Activated CD4-positive, alpha-beta T cell treated with anti-CD3 and anti-CD28 coated beads, Interleukin-2, Interleukin-6, amounts not matched to agents 100 ng/mL and 50 ng/mL, durations not matched to agents 16 hours and 8 hours (primary cell): Measurements from ENCODE around the gene SERPINB8.
A peak's percentile ranks its signal among the peaks of the same experiment; 100 is the strongest.
"Not testable (repeated sequence)": the region's sequence is repeated elsewhere in the genome, so short reads cannot be mapped to it uniquely, and the experiment has no call there.

Source experiments
- DNase-seq: peaks from one replicate; pipeline ENCODE4 v3.0.0-alpha.2; 2020

The SERPINB8 gene

DNA sequence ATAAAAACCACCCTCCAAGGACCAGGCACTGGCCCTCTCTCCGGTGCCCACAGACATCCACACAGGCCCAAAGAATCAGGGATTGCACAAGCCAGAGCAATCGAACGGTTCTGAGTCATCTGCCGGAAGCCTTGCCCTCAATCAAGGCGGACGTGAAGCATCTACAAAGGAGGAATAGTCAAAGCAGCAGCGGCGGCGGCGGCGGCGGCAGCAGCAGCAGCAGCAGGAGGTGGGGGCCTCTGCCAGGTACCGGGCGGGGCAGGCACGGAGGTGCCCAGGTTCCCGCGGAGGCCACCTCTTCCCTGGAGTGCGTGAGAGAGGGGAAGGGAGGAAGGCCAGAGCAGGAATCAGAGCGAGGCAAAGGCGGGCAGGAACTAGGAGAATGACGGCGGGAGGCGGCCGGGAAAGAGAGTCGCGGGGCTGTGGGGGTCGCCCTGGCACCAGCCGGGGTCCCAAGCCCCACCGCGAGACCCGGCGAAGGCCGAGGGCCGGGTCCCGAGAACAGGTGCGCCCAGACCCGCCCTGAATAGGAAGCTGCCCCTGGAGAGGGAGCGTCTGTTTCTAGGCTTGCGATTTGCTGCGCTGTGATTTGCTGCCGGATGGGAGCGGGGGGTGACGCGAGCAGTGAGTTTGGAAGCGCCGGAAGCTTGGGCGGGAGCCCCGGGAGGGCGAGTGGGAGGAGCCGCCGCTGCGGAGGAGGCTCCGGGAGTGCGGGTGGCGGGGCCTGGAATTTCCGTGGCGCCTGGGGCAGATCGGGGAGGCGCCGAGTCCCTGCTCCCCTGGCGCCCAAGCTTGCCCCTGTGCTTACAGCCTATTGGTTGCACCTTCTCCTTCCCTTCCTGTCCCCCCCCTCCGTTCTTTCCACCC, at the start of gene SERPINB8:
Gene SERPINB8, plus strand, starts transcription at position 140 of the 867 bp plus-strand sequence. CDS start 8,228 bp downstream, outside the sequence.
- DNase-seq: peak; percentile 90

DNA sequence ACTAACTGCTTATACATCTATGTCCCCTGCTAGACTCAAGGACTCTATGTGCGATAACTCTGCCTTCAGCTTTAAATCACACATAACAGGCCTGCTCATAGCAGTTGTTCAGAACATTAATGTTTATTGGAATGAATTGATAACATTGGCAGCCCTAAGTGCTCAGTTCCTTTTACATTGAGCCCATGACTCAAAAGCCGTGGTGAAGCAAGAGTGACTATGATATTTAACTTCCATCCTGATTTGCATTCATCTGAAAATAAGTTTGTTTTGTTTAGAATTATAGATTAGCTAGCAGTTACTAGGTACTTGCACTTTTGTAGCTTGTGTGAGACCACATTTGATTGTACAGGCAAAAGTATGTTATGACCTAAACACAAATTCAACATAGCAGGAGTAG, 47.8 kb upstream of the SERPINB8 start:
- DNase-seq: no peak

GRCh38 chr18:63924551-63924950, 45.3 kb upstream of the SERPINB8 start:
- DNase-seq: no peak

DNA sequence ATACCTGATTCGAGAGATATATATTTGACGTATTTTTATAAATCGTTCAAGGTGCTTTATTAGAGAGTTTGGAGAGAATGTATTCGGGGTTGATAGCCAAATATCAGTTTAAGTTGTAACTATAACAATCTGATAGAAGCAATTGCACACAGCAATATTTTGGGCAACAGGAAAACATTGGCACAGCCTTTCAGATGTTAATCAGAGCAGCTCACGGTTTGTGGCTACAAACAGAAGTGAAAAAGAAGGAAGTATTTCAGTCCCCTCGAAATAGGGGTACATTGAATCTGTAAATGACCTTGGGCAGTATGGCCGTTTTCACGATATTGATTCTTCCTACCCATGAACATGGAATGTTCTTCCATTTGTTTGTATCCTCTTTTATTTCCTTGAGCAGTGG, 41.5 kb upstream of the SERPINB8 start:
- no peak for DNase-seq

GRCh38 chr18:63929369-63929768, 40.5 kb upstream of the SERPINB8 start:
- not testable (repeated sequence) for DNase-seq

DNA sequence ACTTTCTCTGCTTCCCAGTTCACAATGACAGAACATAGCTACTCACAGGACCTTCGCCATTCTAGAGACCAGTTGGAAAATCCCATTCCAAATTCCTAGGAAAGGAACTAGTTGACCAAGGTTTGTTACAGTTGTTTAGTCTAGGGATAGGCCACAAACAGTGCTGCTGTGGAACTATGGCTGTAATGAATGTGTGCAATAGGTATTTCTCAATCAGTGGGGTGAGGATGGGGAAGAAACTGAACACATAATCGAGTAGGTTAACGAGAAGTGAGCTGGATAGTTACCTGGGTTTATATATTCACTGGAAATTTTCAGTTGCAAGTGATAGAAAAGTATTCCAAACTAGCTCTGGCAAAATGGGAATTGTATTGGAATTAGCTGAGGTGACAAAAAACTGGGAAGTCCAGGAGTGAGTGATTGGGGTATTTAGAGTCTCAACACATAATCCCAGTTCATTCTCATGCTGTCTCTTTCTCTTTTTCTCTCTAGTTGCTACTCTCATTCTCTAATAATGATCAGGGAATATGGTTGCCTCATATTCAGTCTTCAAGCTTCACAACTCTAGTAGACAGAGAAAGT, 39.0 kb upstream of the SERPINB8 start:
- DNase-seq: no peak

DNA sequence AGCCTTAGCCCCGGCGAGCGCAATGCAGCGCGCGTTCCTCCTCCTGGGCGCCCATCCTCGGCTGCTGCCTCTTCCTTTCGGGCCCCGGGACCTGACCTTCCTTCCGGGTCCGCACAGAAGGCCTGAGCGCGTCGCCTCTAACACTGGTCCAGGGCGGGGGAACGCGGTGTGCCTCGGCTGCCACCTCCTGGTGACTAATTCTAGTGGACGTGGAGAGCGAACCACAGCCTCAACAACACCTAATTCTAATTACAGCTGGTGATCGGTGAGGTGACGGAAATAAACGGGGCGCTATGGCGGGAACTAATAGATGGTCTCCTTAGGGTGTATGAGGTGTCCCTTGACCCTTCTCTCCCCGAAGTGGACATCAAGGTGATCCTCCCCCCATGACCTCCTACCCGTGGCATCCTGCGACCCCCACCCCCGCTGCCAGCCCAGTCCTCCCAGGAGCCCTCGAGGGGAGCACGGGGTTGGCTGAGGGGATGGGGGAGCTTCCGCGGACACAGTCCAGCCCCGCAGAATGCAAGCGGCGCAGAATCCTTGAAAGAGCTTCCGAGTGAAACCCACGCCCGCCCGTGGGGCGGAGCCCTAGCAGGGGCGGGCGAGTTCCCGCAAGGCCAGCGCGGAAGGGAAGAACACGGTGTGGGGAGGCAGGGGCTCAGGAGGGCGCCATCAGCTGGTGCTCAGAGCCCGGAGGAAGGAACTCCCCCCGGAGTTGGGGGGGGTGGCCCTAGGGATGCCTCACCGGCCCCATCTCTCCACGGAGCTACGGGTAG, 33.5 kb upstream of the SERPINB8 start:
- peak; percentile 80 for DNase-seq

GRCh38 chr18:63936932-63937393, 32.9 kb upstream of the SERPINB8 start:
- DNase-seq: no peak

DNA sequence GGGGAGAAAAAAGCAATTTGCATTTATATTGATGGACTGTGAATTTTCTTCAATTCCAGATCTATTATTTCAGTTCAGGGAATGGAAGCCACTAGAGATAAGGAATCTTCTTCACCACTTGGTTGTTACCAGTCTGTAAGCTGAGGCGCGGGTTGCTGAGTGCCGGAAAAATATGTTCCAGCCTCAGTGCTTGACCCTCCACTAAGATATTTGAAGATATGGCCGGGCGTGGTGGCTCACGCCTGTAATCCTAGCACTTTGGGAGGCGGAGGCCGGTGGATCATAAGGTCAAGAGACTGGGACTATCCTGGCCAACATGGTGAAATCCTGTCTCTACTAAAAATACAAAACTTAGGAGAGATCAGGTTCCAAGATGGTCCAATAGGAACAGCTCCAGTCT, 29.9 kb upstream of the SERPINB8 start:
- no peak for DNase-seq

DNA sequence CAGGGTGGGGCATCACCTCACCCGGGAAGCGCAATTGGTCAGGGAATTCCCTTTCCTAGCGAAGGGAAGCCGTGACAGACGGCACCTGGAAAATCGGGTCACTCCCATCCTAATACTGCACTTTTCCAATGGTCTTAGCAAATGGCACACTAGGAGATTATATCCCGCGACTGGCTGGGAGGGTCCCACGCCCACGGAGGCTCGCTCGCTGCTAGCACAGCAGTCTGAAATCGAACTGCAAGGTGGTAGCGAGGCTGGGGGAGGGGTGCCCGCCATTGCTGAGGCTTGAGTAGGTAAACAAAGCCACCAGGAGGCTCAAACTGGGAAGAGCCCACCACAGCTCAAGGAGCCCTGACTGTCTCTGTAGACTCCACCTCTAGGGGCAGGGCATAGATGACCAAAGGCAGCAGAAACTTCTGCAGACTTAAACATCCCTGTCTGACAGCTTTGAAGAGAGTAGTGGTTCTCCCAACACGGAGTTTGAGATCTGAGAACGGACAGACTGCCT, 29.3 kb upstream of the SERPINB8 start:
- DNase-seq: not testable (repeated sequence)

- no peak for DNase-seq
Measured at GRCh38 chr18:63947051-63947790, 22.7 kb upstream of the SERPINB8 start.

DNA sequence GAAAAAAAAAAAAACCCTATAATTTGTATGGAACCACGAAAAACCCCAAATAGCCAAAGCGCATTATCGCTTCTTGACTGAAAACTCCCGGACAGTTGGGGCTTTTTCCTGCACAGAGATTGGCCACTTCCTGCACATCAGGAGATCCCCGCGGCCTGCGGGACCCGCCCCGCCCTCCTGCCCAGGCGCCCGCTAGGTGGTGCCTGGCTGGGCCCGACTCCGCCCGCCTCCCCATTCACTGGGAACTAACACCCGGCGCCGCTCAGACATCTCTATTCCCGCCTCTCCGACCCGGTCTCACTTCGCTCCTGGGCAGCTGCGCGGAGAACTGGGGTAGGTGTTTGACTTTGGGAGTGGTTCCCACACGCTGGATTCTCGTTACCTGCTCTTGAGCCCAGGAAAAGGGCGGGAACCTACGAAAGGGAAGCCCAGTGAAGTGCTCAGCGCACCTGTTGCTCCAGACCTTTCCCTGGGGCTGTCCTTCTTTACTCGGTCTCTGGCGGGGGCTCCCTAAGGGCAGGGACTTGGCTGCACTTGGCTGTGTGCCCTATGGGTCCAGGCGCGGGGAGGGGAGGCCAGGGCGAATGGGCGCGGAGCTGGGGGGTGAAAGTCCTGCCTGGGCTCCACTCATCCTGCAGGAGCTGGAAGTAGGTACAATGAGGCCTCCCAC, 20.7 kb upstream of the SERPINB8 start, which contains the start of gene HMSD:
Gene HMSD, plus strand, starts transcription at position 234 of the 670 bp plus-strand sequence. CDS start 4,155 bp downstream, outside the sequence.
- DNase-seq: peak; percentile 85

DNA sequence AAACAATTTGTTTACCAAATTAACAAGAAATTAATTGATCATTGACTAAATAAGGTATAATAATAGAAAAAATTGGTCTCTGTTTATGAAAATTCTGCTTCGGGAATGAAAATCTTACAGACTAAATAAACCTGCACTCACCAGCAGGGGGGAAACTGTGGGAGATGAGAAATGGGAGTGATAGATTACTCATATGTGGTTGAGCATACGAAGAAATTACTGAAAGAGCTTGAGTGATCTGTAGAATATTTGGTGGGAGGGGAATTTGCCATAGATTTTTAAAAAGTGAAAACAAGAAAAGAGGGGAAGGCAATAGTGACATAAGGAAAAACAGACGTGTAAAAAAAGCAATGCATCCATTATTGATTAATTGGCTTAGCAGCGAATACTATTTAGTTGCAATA, 18.6 kb upstream of the SERPINB8 start:
- DNase-seq: peak; percentile 80

- no peak for DNase-seq
Measured at GRCh38 chr18:63953811-63954210, 16.1 kb upstream of the SERPINB8 start.

DNA sequence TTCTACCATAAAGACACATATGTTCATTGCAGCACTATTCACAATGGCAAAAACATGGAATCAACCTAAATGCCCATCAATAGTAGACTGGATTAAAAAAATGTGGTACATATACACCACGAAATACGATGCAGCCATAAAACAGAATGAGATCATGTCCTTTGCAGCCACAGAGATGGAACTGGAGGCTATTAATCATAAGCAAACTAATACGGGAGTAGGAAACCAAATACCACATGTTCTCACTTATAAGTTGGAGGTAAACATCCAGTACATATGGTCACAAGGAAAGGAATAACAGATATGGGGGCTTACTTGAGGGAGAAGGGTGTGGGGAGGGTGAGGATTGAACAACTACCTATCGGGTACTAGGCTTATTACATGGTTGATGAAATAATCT, 13.1 kb upstream of the SERPINB8 start:
- no peak for DNase-seq

DNA sequence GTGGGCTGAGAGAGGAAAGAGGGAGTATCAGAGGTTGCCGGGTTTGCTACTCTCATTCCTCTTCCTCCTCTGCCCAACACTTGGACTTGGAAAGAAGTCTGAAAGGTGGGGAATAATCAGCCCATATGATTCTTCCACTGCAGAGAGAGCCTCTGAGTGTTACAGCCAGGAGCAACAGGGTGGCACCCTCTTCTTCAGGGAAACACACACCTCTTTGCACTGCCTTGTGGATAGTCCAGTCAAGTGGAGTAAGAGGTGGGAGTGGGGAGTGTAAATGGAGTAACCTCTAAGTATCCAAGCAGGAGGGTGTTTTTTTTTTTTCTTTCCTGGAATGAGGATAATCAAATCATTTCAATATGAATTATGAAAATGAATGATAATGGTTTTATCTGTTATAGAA, 9.0 kb upstream of the SERPINB8 start:
- no peak for DNase-seq

DNA sequence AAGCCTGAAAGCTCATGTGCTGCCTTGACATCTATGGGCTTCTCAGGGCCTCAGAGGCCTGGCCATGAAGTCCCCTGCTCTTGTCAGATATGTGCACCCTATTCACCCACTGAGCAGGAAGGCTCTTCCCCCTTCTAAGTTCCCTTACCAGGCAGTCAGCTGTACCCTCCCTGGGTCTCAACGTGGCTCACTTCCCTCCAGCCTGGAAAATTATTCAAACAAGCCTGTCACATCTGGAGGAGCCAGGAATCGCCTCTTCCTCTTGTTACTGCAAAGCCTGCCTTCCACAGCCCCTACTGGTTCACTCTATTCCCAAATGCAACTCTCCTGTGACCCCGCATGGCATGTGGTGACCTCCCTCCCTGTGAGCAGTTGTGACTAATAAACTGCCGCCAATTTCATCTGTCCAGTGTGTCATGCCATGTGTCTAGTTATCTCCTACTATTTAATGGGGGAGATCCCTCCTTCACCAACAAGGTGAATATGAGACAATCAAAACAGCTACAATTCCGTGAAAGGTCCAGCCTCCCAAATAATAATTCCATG, 8.4 kb upstream of the SERPINB8 start:
- DNase-seq: no peak

GRCh38 chr18:63962137-63962536, 7.7 kb upstream of the SERPINB8 start:
- no peak for DNase-seq

DNA sequence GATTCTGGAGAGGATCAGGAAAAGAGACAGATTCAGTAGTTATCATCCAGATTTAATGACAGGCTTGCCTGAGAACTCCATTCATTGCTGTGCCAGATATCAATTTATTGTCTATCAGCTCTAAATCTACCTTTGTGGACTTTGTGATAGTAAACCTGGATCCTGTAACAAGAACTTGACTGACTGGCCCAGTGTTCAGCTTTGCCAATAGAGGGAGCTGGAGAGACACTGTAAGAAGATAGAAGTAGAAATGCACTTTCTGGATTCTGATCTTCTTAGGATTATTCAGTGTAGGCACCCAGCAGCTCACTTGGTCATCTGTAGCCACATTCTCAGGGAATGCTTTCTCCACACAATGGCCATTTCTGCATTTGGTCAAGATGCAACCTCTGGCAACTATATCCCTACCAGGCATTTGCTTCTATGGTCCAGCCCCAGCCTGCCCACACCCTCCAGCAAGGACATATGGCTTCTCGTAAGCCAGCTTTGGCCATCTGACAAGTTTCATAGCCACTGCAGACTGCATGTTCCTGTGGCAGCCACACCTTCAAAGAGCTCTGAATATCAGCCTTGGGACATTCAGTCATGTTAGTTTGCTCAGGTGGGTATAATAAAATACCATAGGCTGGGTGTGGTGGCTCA, 6.1 kb upstream of the SERPINB8 start:
- DNase-seq: peak; percentile 66

DNA sequence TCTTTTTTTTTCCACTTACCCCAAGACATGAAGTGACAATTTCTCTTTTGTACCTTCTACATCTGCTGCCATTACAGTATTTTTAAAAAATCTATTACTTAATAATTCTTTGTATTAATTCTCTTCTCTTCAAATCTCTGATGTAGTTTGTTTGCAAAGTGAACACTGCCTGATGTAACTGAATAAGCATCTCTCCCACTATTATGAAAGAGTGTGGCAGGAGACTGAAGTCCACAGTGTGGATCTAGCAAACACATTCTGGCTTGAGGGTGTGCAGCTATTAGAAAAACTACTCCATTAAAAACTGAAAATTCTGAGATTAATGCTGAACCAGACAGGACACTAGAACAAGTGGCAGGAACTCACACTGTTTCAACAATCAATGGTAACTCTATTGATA, 5.0 kb upstream of the SERPINB8 start:
- no peak for DNase-seq
